Peyer's patch (tissue), 4 donors: Measurements from ENCODE around the gene LZTFL1.

ENCODE experiments used
- POLR2A ChIP-seq, 2 donors: fragments of 450-650 bp; IDR thresholded peaks; one replicate each; pipeline ENCODE4 v1.5.1; 2017; ENCODE audit warnings: antibody characterized with exemption in 2 of 2, mild to moderate bottlenecking in 2 of 2, moderate library complexity in 2 of 2
- TF ChIP-seq, protein P1 (sequence below), 6 experiments: fragments of 450-650 bp in 4 of 6; fragments of 200-600 bp in 2 of 6; sonication (generic) in 1 of 6; IDR thresholded peaks; one replicate each; pipeline ENCODE4 v1.5.1; 2017 to 2019; ENCODE audit warnings: antibody characterized with exemption in 6 of 6, mild to moderate bottlenecking in 3 of 6, moderate library complexity in 1 of 6

DNA sequence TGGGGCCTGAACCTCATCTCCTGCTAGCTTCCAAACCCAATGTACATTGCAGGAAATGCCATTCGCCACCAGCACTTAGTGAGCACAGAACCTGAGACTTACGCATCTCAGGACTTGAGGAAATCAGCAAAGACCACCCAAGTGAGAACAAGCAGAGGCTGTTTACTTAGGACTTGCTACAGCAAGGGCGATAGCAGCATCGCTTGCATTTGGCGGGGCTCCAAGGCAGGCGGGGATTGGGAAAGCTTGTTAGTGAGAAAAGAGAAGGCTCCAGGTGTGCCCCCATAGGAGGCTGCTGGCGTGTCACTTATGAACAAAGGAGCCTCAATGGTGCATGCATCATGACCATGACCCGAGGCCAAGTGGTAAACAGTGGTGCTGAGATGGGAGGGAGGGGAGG, 65.3 kb downstream of the LZTFL1 start:
- TF ChIP-seq POLR2A (IDR thresholded peaks at IDR 0.05): no peak
- TF ChIP-seq, protein P1, sequence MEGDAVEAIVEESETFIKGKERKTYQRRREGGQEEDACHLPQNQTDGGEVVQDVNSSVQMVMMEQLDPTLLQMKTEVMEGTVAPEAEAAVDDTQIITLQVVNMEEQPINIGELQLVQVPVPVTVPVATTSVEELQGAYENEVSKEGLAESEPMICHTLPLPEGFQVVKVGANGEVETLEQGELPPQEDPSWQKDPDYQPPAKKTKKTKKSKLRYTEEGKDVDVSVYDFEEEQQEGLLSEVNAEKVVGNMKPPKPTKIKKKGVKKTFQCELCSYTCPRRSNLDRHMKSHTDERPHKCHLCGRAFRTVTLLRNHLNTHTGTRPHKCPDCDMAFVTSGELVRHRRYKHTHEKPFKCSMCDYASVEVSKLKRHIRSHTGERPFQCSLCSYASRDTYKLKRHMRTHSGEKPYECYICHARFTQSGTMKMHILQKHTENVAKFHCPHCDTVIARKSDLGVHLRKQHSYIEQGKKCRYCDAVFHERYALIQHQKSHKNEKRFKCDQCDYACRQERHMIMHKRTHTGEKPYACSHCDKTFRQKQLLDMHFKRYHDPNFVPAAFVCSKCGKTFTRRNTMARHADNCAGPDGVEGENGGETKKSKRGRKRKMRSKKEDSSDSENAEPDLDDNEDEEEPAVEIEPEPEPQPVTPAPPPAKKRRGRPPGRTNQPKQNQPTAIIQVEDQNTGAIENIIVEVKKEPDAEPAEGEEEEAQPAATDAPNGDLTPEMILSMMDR (IDR thresholded peaks at IDR 0.05): no peak
